ENCODE results near the gene IFI27L1. TPM values are rescaled to one million over a fixed set of nuclear protein-coding genes. Genes with fewer than 3 reads are reported as not detected.
"Not testable (repeated sequence)": the region's sequence is repeated elsewhere in the genome, so short reads cannot be mapped to it uniquely, and the experiment has no call there.

Gene IFI27L1
- total RNA-seq, 1 donor from 2014 or later = 5.9 TPM

- ATAC-seq = no peak
- DNase-seq (ENCODE audit: low spot score) = no peak
Measured at GRCh38 chr14:94047581-94047980, 33.5 kb upstream of the IFI27L1 start.

- ATAC-seq (no peak), DNase-seq (ENCODE audit: low spot score) (peak; percentile 43)
Measured at GRCh38 chr14:94048691-94049624, 32.2 kb upstream of the IFI27L1 start.

- no peak for DNase-seq (ENCODE audit: low spot score)
Measured at GRCh38 chr14:94049625-94050023, 31.5 kb upstream of the IFI27L1 start.

GRCh38 chr14:94050231-94050880, 30.8 kb upstream of the IFI27L1 start:
- peak; percentile 79 for DNase-seq (ENCODE audit: low spot score)
- peak; percentile 81 for ATAC-seq

More at GRCh38 chr14:94049625-94050023, 31.5 kb upstream of the IFI27L1 start:
- no peak for ATAC-seq

GRCh38 chr14:94051115-94051514, 30.0 kb upstream of the IFI27L1 start:
- ATAC-seq = no peak
- peak; percentile 45 for DNase-seq (ENCODE audit: low spot score)

- ATAC-seq = no peak
- no peak for DNase-seq (ENCODE audit: low spot score)
Measured at GRCh38 chr14:94051779-94052178, 29.3 kb upstream of the IFI27L1 start.

- no peak for ATAC-seq
- no peak for DNase-seq (ENCODE audit: low spot score)
Measured at GRCh38 chr14:94052199-94052598, 28.9 kb upstream of the IFI27L1 start.

- ATAC-seq (no peak), DNase-seq (ENCODE audit: low spot score) (no peak)
Measured at GRCh38 chr14:94052662-94053061, 28.4 kb upstream of the IFI27L1 start.

- ATAC-seq (no peak), DNase-seq (ENCODE audit: low spot score) (no peak)
Measured at GRCh38 chr14:94054401-94054800, 26.7 kb upstream of the IFI27L1 start.

- ATAC-seq (no peak), DNase-seq (ENCODE audit: low spot score) (no peak)
Measured at GRCh38 chr14:94054936-94055335, 26.2 kb upstream of the IFI27L1 start.

GRCh38 chr14:94056579-94057308, 24.4 kb upstream of the IFI27L1 start:
- ATAC-seq (no peak), DNase-seq (ENCODE audit: low spot score) (no peak)

- peak; percentile 3 for ATAC-seq
- DNase-seq (ENCODE audit: low spot score) = no peak
Measured at GRCh38 chr14:94058128-94058673, 22.9 kb upstream of the IFI27L1 start.

- ATAC-seq (peak; percentile 82), DNase-seq (ENCODE audit: low spot score) (peak; percentile 56)
Measured at GRCh38 chr14:94058674-94059138, 22.4 kb upstream of the IFI27L1 start.

GRCh38 chr14:94059998-94060397, 21.1 kb upstream of the IFI27L1 start:
- no peak for ATAC-seq
- DNase-seq (ENCODE audit: low spot score) = no peak

- ATAC-seq (no peak), DNase-seq (ENCODE audit: low spot score) (no peak)
Measured at GRCh38 chr14:94062344-94062940, 18.7 kb upstream of the IFI27L1 start.

GRCh38 chr14:94066089-94066676, 14.9 kb upstream of the IFI27L1 start:
- ATAC-seq (peak; percentile 52), DNase-seq (ENCODE audit: low spot score) (no peak)

GRCh38 chr14:94072076-94072475, 9.0 kb upstream of the IFI27L1 start:
- ATAC-seq; DNase-seq (ENCODE audit: low spot score): not testable (repeated sequence)

GRCh38 chr14:94074534-94074933, 6.6 kb upstream of the IFI27L1 start:
- ATAC-seq = no peak
- no peak for DNase-seq (ENCODE audit: low spot score)

- no peak for ATAC-seq
- no peak for DNase-seq (ENCODE audit: low spot score)
Measured at GRCh38 chr14:94075008-94075407, 6.1 kb upstream of the IFI27L1 start.

Data from left lobe of liver (tissue), 2 donors.